Endothelial cell (in vitro differentiated cells): ENCODE measurements around the gene KIF3A. TPM values are rescaled to one million over a fixed set of nuclear protein-coding genes. Genes with fewer than 3 reads are reported as not detected.

Experiments
- DNase-seq: peaks from one replicate; pipeline ENCODE4 v3.0.0; 2021; ENCODE audit warnings: low spot score
- H3K27ac Mint-ChIP-seq: one replicate; pipeline ENCODE4 v1.8.0; 2021; ENCODE audit warnings: mixed read lengths, inconsistent platforms; ENCODE audit not compliant: unreplicated experiment
- H3K27me3 Mint-ChIP-seq: one replicate; pipeline ENCODE4 v1.8.0; 2021; ENCODE audit warnings: mild to moderate bottlenecking, moderate library complexity, mixed read lengths, inconsistent platforms; ENCODE audit not compliant: unreplicated experiment
- H3K36me3 Mint-ChIP-seq: one replicate; pipeline ENCODE4 v1.8.0; 2021; ENCODE audit warnings: mild to moderate bottlenecking, low read depth, mixed read lengths, inconsistent platforms; ENCODE audit not compliant: unreplicated experiment
- H3K4me1 Mint-ChIP-seq: one replicate; pipeline ENCODE4 v1.8.0; 2021; ENCODE audit warnings: mild to moderate bottlenecking, mixed read lengths, inconsistent platforms; ENCODE audit not compliant: unreplicated experiment
- H3K4me3 Mint-ChIP-seq: one replicate; pipeline ENCODE4 v1.8.0; 2021; ENCODE audit warnings: mild to moderate bottlenecking, mixed read lengths, inconsistent platforms; ENCODE audit not compliant: unreplicated experiment
- H3K9me3 Mint-ChIP-seq: one replicate; pipeline ENCODE4 v1.8.0; 2021; ENCODE audit warnings: mixed read lengths, inconsistent platforms; ENCODE audit not compliant: unreplicated experiment
- total RNA-seq: library from RNA; stranded (reverse); fragmentation: NEBNext Ultra II Directional; extraction: Animal tissue kit (Norgen Biotek cat#: 25700); gene quantifications from one replicate; pipeline ENCODE4 v1.2.1, GENCODE V29; 2021; ENCODE audit not compliant: unreplicated experiment
- TF ChIP-seq, protein P1 (sequence below): fragments of 200-600 bp; sonication (generic); IDR thresholded peaks from one replicate; pipeline ENCODE4 v1.5.0; 2021; ENCODE audit warnings: antibody characterized with exemption; ENCODE audit not compliant: unreplicated experiment

Gene KIF3A
- total RNA-seq, 1 donor from 2014 or later, result 11.5 TPM

DNA sequence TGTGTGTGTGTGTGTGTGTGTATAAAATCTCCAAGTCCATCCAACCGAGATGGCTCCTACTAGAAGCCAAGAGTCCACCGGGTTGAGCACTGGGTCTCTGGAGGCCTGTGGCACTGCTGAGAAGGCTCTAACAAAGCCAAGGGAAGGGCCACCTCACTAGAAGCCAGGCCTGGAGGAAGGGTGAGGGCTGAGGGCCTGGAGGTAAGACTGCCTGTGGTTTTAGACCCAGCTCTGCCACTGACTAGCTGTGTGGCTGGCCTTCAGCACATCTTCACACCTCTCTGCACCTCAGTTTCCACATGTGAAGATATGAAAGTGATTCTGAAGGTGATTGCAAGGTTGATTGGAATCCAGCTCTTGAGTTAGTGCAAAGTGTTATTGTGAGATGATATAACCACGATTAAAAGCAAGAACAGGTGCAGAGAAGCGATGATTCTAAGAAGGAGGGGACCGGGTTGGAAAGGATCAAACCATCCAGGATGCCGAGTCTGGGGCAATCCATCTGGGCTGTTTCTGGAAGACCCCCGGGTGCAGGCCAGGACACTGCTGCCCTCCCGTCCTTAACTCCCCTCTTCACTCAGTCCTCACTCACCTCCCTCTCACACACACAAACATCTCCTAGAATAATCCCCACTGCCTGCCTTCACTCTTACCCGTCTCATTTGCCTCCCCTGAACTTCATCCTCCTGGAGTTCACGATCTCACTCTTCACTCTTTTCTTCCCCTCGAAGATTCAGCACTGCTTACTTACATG lies 61.2 kb downstream of the KIF3A start:
- H3K9me3 Mint-ChIP-seq, result no peaks in the 10 kb centered on the region
- H3K4me1 Mint-ChIP-seq, result peaks cover 6% of the 10 kb centered on the region
- H3K36me3 Mint-ChIP-seq, result peaks cover 4% of the 10 kb centered on the region
- no peak overlapping the region for H3K4me3 Mint-ChIP-seq
- no peak for DNase-seq
- H3K27ac Mint-ChIP-seq, result no peak overlapping the region
- TF ChIP-seq, protein P1, sequence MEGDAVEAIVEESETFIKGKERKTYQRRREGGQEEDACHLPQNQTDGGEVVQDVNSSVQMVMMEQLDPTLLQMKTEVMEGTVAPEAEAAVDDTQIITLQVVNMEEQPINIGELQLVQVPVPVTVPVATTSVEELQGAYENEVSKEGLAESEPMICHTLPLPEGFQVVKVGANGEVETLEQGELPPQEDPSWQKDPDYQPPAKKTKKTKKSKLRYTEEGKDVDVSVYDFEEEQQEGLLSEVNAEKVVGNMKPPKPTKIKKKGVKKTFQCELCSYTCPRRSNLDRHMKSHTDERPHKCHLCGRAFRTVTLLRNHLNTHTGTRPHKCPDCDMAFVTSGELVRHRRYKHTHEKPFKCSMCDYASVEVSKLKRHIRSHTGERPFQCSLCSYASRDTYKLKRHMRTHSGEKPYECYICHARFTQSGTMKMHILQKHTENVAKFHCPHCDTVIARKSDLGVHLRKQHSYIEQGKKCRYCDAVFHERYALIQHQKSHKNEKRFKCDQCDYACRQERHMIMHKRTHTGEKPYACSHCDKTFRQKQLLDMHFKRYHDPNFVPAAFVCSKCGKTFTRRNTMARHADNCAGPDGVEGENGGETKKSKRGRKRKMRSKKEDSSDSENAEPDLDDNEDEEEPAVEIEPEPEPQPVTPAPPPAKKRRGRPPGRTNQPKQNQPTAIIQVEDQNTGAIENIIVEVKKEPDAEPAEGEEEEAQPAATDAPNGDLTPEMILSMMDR, result no peak
- no peaks in the 10 kb centered on the region for H3K27me3 Mint-ChIP-seq

DNA sequence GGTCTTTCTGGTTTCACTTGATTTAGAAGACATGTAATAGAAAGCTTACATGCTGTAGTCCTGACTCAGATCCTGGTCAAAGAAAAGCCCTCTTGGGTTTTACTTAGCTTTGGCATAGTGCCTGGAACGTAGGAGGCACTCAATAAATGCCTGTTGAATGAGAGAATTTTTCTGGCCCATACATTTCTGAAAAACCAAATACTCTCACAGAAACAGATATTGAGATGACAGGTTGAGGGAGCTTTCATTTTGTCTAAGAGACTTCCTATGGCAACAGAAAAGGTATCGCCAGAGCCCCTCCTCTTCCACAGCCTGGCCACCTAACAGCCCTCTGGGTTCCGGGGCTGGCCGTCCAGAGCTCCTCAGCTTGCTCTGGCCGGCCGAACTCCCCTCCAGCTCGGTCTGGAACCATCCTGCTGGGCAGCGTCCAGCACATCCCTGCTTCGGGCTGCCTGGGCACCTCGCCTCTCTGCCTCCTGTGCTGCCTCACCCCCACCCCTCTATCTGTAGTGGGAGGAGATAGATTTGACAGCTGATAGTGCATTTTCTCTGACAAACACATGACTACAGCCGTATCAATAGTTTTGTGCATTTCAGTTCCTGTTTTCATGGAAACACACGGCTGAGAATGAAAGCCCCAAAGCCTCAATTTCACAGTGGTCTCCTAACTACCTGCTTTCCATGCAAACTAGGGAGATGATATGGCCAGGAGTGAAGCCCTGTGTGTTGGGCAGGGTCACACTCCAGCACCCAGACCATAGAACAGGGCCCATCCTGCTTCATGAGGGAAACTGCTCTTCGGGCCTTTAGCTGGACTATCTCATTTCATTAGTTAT lies 62.5 kb downstream of the KIF3A start:
- no peaks in the 10 kb centered on the region for H3K27me3 Mint-ChIP-seq
- H3K9me3 Mint-ChIP-seq, result no peaks in the 10 kb centered on the region
- no peak for DNase-seq
- peaks cover under 1% of the 10 kb centered on the region for H3K36me3 Mint-ChIP-seq
- H3K4me1 Mint-ChIP-seq, result peaks cover 1% of the 10 kb centered on the region
- no peak overlapping the region for H3K4me3 Mint-ChIP-seq
- no peak overlapping the region for H3K27ac Mint-ChIP-seq
- TF ChIP-seq, protein P1, result no peak

DNA sequence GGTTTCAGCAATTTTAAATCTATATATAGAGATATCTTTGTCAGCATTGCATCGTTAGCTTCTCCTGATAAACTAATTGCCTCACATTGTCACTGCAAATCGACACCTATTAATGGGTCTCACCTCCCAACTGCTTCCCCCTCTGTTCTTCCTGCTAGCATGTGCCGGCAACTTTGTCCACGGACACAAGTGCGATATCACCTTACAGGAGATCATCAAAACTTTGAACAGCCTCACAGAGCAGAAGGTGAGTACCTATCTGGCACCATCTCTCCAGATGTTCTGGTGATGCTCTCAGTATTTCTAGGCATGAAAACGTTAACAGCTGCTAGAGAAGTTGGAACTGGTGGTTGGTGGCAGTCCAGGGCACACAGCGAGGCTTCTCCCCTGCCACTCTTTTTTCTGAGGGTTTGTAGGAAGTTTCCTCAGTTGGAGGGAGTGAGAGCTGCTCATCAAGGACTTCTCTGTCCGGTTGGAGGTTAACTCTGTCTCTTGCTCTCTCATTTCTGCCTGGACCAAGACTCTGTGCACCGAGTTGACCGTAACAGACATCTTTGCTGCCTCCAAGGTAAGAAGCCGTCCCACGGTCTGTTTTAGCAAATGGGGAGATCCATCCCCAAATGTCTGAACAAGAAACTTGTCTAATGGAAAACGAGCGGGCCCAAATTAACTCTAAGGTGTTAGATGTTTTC lies 63.3 kb downstream of the KIF3A start, which contains the start of gene IL4:
TSS of gene IL4 (plus strand) at position 51 of the 692 bp plus-strand sequence. CDS start at position 113, 62 bp downstream.
- Mint-ChIP-seq H3K4me1 (no peaks in the 10 kb centered on the region), H3K27ac (no peak within 1 kb of the TSS), H3K4me3 (no peak within 1 kb of the TSS), H3K9me3 (no peaks in the 10 kb centered on the region), H3K27me3 (no peaks in the 10 kb centered on the region), H3K36me3 (no peaks in the 10 kb centered on the region)
- TF ChIP-seq, protein P1, result no peak
- DNase-seq, result no peak

DNA sequence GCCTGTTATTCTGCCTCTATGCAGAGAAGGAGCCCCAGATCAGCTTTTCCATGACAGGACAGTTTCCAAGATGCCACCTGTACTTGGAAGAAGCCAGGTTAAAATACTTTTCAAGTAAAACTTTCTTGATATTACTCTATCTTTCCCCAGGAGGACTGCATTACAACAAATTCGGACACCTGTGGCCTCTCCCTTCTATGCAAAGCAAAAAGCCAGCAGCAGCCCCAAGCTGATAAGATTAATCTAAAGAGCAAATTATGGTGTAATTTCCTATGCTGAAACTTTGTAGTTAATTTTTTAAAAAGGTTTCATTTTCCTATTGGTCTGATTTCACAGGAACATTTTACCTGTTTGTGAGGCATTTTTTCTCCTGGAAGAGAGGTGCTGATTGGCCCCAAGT lies 63.9 kb downstream of the KIF3A start:
- no peak for DNase-seq
- no peaks in the 10 kb centered on the region for H3K9me3 Mint-ChIP-seq
- no peak overlapping the region for H3K4me3 Mint-ChIP-seq
- H3K4me1 Mint-ChIP-seq, result no peaks in the 10 kb centered on the region
- no peaks in the 10 kb centered on the region for H3K36me3 Mint-ChIP-seq
- peaks cover 2% of the 10 kb centered on the region for H3K27me3 Mint-ChIP-seq
- H3K27ac Mint-ChIP-seq, result no peak overlapping the region
- TF ChIP-seq, protein P1, result no peak
